ENCODE measurements around the gene SLC25A25. TPM values are rescaled to one million over a fixed set of nuclear protein-coding genes. Genes with fewer than 3 reads are reported as not detected.
A peak's percentile ranks its signal among the peaks of the same experiment; 100 is the strongest.

SLC25A25 gene
- total and polyA plus RNA-seq, 10 of the 15 experiments (the other 5 are each of a cell fraction or from before 2014, with no cell fraction given) = 0.04 to 17.1 (median 12.4) TPM; not detected in 1

DNA sequence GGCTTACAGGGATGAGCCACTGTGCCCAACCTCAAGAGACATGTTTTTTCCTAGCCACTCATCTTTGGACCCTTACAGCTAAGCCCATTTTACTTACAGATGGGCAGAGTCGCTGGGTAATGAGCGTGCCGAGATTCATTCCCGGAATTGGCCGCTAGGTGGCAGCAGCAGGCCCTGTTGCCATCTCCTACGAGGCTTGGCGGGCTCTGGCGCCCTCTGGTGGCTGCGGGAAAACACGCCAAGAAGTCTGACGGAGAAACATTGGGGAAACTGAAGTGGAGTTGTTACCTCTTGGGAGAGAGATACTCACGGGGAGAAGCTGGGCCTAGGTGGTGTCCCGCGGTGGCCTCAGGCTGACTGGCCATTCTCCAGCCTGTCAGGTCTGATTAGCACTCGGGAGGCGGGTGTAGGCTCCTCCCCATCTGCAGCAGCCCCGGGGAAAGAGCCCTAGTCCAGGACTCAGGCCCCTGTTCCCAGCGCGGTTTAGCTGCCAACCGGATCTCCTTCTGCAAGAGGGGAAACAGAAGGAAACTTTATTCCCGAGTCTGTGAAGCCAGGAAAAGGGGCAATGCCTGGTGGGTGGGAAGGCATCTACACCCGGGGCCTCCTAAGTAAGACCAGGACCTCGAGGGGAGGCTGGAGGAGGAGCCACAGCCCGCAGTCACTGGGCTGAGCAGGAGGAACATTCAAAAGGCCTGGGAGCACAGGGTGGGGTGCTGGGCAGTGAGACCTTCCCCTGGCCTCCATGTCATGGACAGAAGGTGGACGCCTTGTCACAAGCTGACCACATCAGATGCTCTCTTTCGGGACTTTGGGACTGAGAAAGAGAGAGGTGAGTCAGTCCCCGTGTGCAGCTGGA is 49.8 kb downstream of the SLC25A25 start:
- Histone ChIP-seq H3K79me2 (ENCODE audit: control insufficient read depth, insufficient read depth, low read length) (no peaks in the 10 kb centered on the region), H4K20me1 (ENCODE audit: control insufficient read depth, insufficient read depth) (no peaks in the 10 kb centered on the region), H3K9ac (ENCODE audit: control insufficient read depth, insufficient read depth, low read length) (no peak overlapping the region), H3K4me3 (no peak overlapping the region), H3K9me3 (replicated peaks; ENCODE audit: control insufficient read depth, insufficient read depth, low read length) (no peaks in the 10 kb centered on the region), H3K4me1 (ENCODE audit: control insufficient read depth, insufficient read depth, low read length) (peaks cover 23% of the 10 kb centered on the region), H3K27ac (ENCODE audit: control insufficient read depth, insufficient read depth) (no peak overlapping the region), H2AFZ (ENCODE audit: control insufficient read depth, low read depth, low read length) (no peak overlapping the region), H3K36me3 (ENCODE audit: control insufficient read depth in 2 of 2, insufficient read depth in 2 of 2, low read length in 1 of 2) (peaks cover 12 to 15% of the 10 kb centered on the region in 2 experiments; a peak in 3 of 4 replicates), H3K4me2 (ENCODE audit: control insufficient read depth, insufficient read depth) (no peak overlapping the region), H3K27me3 (replicated peaks in 1 of 2; ENCODE audit: control insufficient read depth in 2 of 2, insufficient read depth in 2 of 2, low read length in 1 of 2) (no peaks in the 10 kb centered on the region)
- in situ Hi-C loops (cut with MboI) = no loop called here
- no peak for DNase-seq (ENCODE audit: low read depth, low spot score)
- ATAC-seq = peak; percentile 79
- SMC1A ChIA-PET (ENCODE audit: uncharacterized antibody, unreplicated experiment) = interaction anchor here (0.6 to 3.3 kb wide), 14 partner anchors 11 to 218 kb away, joined by 3 to 11 read pairs (median 4); partner anchors contain the start of gene NAIF1
- POLR2A ChIA-PET = interaction anchor here (0.5 to 2.8 kb wide), 2 partner anchors 11 to 82 kb away, joined by 3 to 10 read pairs; no protein-coding TSS in a partner anchor
- RAD21 ChIA-PET (ENCODE audit: unreplicated experiment) = interaction anchor here (0.6 to 2.4 kb wide), 10 partner anchors 11 to 252 kb away, joined by 3 to 11 read pairs (median 4); no protein-coding TSS in a partner anchor
- BruUV-seq (replicated peaks) = no TSS peak
- intact Hi-C loops (cut with micrococcal nuclease; ENCODE audit: unreplicated experiment) = loop anchor here (1.0 kb wide), 1 partner anchor 175 kb away; no protein-coding TSS in a partner anchor
- CTCF ChIA-PET = interaction anchor here (0.6 to 6.1 kb wide), 33 partner anchors 9 to 224 kb away, joined by 3 to 84 read pairs (median 4); partner anchors contain the start of genes NAIF1 and PTGES2
- peak; percentile 98 for FAIRE-seq
- 15% methylated on average over 27 of the region's 27 CpGs for WGBS (ENCODE audit: insufficient coverage, insufficient replicate concordance, low lambda C conversion rate, missing lambda C conversion rate)
- TF ChIP-seq, protein P1, sequence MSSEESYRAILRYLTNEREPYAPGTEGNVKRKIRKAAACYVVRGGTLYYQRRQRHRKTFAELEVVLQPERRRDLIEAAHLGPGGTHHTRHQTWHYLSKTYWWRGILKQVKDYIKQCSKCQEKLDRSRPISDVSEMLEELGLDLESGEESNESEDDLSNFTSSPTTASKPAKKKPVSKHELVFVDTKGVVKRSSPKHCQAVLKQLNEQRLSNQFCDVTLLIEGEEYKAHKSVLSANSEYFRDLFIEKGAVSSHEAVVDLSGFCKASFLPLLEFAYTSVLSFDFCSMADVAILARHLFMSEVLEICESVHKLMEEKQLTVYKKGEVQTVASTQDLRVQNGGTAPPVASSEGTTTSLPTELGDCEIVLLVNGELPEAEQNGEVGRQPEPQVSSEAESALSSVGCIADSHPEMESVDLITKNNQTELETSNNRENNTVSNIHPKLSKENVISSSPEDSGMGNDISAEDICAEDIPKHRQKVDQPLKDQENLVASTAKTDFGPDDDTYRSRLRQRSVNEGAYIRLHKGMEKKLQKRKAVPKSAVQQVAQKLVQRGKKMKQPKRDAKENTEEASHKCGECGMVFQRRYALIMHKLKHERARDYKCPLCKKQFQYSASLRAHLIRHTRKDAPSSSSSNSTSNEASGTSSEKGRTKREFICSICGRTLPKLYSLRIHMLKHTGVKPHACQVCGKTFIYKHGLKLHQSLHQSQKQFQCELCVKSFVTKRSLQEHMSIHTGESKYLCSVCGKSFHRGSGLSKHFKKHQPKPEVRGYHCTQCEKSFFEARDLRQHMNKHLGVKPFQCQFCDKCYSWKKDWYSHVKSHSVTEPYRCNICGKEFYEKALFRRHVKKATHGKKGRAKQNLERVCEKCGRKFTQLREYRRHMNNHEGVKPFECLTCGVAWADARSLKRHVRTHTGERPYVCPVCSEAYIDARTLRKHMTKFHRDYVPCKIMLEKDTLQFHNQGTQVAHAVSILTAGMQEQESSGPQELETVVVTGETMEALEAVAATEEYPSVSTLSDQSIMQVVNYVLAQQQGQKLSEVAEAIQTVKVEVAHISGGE (CRISPR knock-in tag; IDR thresholded peaks at IDR 0.05) = no peak
- TF ChIP-seq CBFB (IDR thresholded peaks at IDR 0.05; ENCODE audit: low read depth) = peak; percentile 54
- no peak for TF ChIP-seq ZNF384 (IDR thresholded peaks at IDR 0.05; ENCODE audit: borderline replicate concordance, low read depth, low read length)
- TF ChIP-seq CEBPB (IDR thresholded peaks at IDR 0.05; ENCODE audit: borderline replicate concordance in 1 of 2, low read depth in 2 of 2, low read length in 2 of 2) = peak in 1 of 2 experiments; percentile 27; a peak in 1 of 4 replicates
- peak; percentile 65 for TF ChIP-seq POLR2A (IDR thresholded peaks at IDR 0.05; ENCODE audit: low read depth, low read length)
- peak; percentile 99 for TF ChIP-seq SMARCA5 (IDR thresholded peaks at IDR 0.05)
- no peak for TF ChIP-seq BMI1 (IDR thresholded peaks at IDR 0.05; ENCODE audit: borderline replicate concordance)
- TF ChIP-seq SIN3A (IDR thresholded peaks at IDR 0.05; ENCODE audit: low read depth, low read length) = no peak
- no peak for TF ChIP-seq BACH1 (IDR thresholded peaks at IDR 0.05; ENCODE audit: borderline replicate concordance)
- no peak for TF ChIP-seq FOS (IDR thresholded peaks at IDR 0.05; ENCODE audit: borderline replicate concordance, extremely low read depth, insufficient read length)
- TF ChIP-seq CREM (IDR thresholded peaks at IDR 0.05; ENCODE audit: low read depth) = peak; percentile 75
- TF ChIP-seq, protein P2, sequence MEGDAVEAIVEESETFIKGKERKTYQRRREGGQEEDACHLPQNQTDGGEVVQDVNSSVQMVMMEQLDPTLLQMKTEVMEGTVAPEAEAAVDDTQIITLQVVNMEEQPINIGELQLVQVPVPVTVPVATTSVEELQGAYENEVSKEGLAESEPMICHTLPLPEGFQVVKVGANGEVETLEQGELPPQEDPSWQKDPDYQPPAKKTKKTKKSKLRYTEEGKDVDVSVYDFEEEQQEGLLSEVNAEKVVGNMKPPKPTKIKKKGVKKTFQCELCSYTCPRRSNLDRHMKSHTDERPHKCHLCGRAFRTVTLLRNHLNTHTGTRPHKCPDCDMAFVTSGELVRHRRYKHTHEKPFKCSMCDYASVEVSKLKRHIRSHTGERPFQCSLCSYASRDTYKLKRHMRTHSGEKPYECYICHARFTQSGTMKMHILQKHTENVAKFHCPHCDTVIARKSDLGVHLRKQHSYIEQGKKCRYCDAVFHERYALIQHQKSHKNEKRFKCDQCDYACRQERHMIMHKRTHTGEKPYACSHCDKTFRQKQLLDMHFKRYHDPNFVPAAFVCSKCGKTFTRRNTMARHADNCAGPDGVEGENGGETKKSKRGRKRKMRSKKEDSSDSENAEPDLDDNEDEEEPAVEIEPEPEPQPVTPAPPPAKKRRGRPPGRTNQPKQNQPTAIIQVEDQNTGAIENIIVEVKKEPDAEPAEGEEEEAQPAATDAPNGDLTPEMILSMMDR (IDR thresholded peaks at IDR 0.05 in 2 of 3, conservative IDR thresholded peaks at IDR 0.05 in 1 of 3; ENCODE audit: control insufficient read depth in 2 of 3, extremely low read depth in 1 of 3, insufficient read depth in 1 of 3, low read depth in 3 of 3, low read length in 3 of 3) = peak; percentile 100; a peak in 5 of 6 replicates
- TF ChIP-seq SP1 (IDR thresholded peaks at IDR 0.05; ENCODE audit: low read depth, low read length) = peak; percentile 65

Measured in GM12878 (cell line).